ENCODE results near the gene COL25A1.

COL25A1 gene

DNA sequence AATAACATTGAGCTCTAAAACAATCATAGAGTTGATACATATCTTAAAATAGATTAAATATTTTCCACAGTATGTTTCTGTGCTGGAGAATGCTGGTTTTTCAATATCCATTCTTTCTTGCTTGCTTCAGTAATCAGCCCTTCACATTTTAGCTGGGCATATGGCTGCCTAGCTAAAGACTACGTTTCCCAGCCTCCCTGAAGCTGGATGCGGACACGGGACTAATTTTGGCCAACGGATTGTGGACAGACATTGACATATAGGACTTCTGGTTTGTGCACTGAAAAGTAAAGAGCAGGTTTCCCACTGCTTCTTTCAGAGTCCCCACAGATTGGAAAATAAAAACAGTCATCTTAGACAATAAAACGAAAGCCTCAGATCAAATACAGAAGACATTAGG, 97.3 kb downstream of the COL25A1 start:
- Histone ChIP-seq H3K4me1 (ENCODE audit: control insufficient read depth in 1 of 2, insufficient read depth in 2 of 2, low read length in 2 of 2) (no peaks in the 10 kb centered on the region), H3K9me3 (ENCODE audit: control insufficient read depth in 1 of 2, low read length in 2 of 2) (no peaks in the 10 kb centered on the region), H3K9ac (ENCODE audit: low read depth in 1 of 2, low read length in 2 of 2) (no peak overlapping the region), H3K36me3 (ENCODE audit: control insufficient read depth in 1 of 2, insufficient read depth in 2 of 2, low read length in 2 of 2) (no peaks in the 10 kb centered on the region), H3K27me3 (ENCODE audit: control insufficient read depth in 1 of 2, insufficient read depth in 2 of 2, low read length in 2 of 2) (no peaks in the 10 kb centered on the region), H3K4me3 (ENCODE audit: low read depth in 1 of 2, low read length in 2 of 2) (no peak overlapping the region), H3K27ac (ENCODE audit: low read depth, low read length) (no peak overlapping the region)

DNA sequence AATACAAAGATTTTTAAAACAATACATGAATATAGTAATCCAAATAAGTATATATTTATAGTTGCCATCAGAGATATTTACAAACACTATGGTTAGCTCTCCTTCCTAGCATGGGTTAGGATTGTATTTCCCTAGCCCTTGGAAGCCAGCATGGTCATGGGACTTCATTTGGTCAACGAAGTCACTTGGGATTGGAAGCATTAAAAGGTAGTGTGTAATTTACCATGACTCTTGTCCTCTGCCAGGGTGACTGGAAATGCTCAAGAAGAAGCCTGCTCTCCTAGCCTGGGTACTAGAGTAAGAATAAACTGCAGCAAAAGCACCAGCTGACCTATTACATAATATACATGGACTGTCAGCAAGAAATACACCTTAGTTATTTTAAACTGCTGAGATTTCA, 102.9 kb downstream of the COL25A1 start:
- no peak overlapping the region for H3K27ac ChIP-seq (ENCODE audit: low read depth, low read length)
- no peak overlapping the region for H3K4me3 ChIP-seq (ENCODE audit: low read depth in 1 of 2, low read length in 2 of 2)
- no peak overlapping the region for H3K9ac ChIP-seq (ENCODE audit: low read depth in 1 of 2, low read length in 2 of 2)
- H3K4me1 ChIP-seq (ENCODE audit: control insufficient read depth in 1 of 2, insufficient read depth in 2 of 2, low read length in 2 of 2) = no peaks in the 10 kb centered on the region
- H3K9me3 ChIP-seq (ENCODE audit: control insufficient read depth in 1 of 2, low read length in 2 of 2) = no peaks in the 10 kb centered on the region
- H3K27me3 ChIP-seq (ENCODE audit: control insufficient read depth in 1 of 2, insufficient read depth in 2 of 2, low read length in 2 of 2) = no peaks in the 10 kb centered on the region
- H3K36me3 ChIP-seq (ENCODE audit: control insufficient read depth in 1 of 2, insufficient read depth in 2 of 2, low read length in 2 of 2) = no peaks in the 10 kb centered on the region

DNA sequence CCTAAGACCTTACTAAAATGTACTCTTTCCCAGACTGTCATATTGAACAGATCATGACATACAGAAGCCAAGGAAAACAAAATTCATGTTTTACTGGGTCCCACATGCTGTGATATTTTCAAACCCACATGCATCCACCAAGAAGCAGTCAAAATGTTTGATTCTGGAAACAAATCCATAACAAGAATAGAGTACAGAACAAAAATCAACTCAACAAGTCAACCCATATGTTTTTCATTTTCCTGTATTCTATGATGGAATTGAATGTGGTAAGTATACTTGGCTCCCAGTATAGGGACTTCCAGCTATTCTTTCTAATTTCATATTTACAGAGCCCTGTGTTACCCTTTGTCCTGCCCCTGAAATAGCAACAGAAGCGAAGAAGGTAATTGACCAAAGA, 106.8 kb downstream of the COL25A1 start:
- Histone ChIP-seq H3K4me1 (ENCODE audit: control insufficient read depth in 1 of 2, insufficient read depth in 2 of 2, low read length in 2 of 2) (no peaks in the 10 kb centered on the region), H3K27me3 (ENCODE audit: control insufficient read depth in 1 of 2, insufficient read depth in 2 of 2, low read length in 2 of 2) (no peaks in the 10 kb centered on the region), H3K36me3 (ENCODE audit: control insufficient read depth in 1 of 2, insufficient read depth in 2 of 2, low read length in 2 of 2) (no peaks in the 10 kb centered on the region), H3K27ac (ENCODE audit: low read depth, low read length) (no peak overlapping the region), H3K9ac (ENCODE audit: low read depth in 1 of 2, low read length in 2 of 2) (no peak overlapping the region), H3K4me3 (ENCODE audit: low read depth in 1 of 2, low read length in 2 of 2) (no peak overlapping the region), H3K9me3 (ENCODE audit: control insufficient read depth in 1 of 2, low read length in 2 of 2) (no peaks in the 10 kb centered on the region)

DNA sequence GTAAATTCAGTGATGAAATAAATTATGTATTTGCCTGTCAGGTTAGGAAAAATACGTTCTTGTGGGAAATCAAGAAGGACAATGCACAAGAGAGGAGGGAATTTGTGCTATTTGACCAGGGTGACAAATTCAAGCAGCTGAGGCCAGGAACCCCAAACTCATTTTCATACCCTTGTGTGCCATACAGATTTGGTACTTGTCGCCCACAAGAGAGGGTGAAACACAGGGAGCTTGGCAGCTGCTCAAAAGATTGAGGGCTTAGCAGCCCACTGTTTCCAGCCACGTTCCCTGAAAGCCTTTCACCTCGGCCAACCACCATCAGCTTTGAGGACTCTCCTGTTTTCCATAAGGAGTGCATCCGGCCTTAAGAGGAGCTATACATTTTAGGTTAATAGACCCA, 111.2 kb downstream of the COL25A1 start:
- H3K36me3 ChIP-seq (ENCODE audit: control insufficient read depth in 1 of 2, insufficient read depth in 2 of 2, low read length in 2 of 2) = no peaks in the 10 kb centered on the region
- H3K27me3 ChIP-seq (ENCODE audit: control insufficient read depth in 1 of 2, insufficient read depth in 2 of 2, low read length in 2 of 2) = no peaks in the 10 kb centered on the region
- no peak overlapping the region for H3K4me3 ChIP-seq (ENCODE audit: low read depth in 1 of 2, low read length in 2 of 2)
- no peak overlapping the region for H3K27ac ChIP-seq (ENCODE audit: low read depth, low read length)
- no peaks in the 10 kb centered on the region for H3K9me3 ChIP-seq (ENCODE audit: control insufficient read depth in 1 of 2, low read length in 2 of 2)
- H3K4me1 ChIP-seq (ENCODE audit: control insufficient read depth in 1 of 2, insufficient read depth in 2 of 2, low read length in 2 of 2) = no peaks in the 10 kb centered on the region
- H3K9ac ChIP-seq (ENCODE audit: low read depth in 1 of 2, low read length in 2 of 2) = no peak overlapping the region

DNA sequence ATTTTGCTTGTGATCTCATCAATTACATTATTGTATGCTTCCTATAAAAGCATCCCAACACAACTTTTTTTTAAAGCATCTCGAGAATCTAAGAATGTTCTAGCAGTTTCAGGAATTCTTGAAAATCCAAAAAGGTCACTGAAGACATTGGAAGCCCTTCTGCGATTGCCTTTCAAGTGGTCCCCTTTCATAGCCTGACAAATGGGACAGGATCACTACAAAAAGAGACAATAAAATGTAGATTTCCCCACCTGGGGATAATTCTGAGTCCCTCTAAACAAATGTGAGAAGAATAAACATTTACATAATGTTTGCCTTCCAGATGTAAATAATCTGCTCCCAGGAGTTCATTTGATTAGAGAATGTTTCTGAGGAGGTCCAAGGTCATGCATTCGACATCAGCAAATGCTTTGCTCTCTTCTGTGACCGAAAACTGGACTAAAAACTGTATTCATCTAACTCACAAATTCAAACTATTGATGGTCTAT, 116.0 kb downstream of the COL25A1 start:
- Histone ChIP-seq H3K27ac (ENCODE audit: low read depth, low read length) (no peak overlapping the region), H3K4me1 (ENCODE audit: control insufficient read depth in 1 of 2, insufficient read depth in 2 of 2, low read length in 2 of 2) (no peaks in the 10 kb centered on the region), H3K9me3 (ENCODE audit: control insufficient read depth in 1 of 2, low read length in 2 of 2) (no peaks in the 10 kb centered on the region), H3K36me3 (ENCODE audit: control insufficient read depth in 1 of 2, insufficient read depth in 2 of 2, low read length in 2 of 2) (no peaks in the 10 kb centered on the region), H3K4me3 (ENCODE audit: low read depth in 1 of 2, low read length in 2 of 2) (no peak overlapping the region), H3K27me3 (ENCODE audit: control insufficient read depth in 1 of 2, insufficient read depth in 2 of 2, low read length in 2 of 2) (no peaks in the 10 kb centered on the region), H3K9ac (ENCODE audit: low read depth in 1 of 2, low read length in 2 of 2) (no peak overlapping the region)

DNA sequence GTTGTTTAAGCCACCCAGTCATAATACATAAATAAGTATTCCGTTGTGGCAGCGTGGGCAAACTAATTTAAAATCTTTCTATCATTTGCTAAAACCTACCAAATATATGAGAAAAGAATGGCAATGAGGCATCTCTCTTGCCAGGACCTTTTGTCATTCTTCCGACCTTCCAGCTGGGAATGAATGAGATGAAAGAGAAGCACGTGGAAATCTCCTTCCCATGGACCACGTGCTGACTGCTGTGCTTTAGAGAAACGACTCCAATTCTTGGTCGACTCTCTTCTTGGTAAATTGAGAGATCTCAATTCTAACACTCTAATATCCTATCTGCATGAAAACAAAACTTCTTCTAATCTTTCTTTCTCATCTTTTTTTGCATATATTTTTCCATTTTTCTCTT, 116.5 kb downstream of the COL25A1 start:
- no peaks in the 10 kb centered on the region for H3K36me3 ChIP-seq (ENCODE audit: control insufficient read depth in 1 of 2, insufficient read depth in 2 of 2, low read length in 2 of 2)
- H3K27ac ChIP-seq (ENCODE audit: low read depth, low read length) = no peak overlapping the region
- H3K4me1 ChIP-seq (ENCODE audit: control insufficient read depth in 1 of 2, insufficient read depth in 2 of 2, low read length in 2 of 2) = no peaks in the 10 kb centered on the region
- H3K4me3 ChIP-seq (ENCODE audit: low read depth in 1 of 2, low read length in 2 of 2) = no peak overlapping the region
- no peaks in the 10 kb centered on the region for H3K9me3 ChIP-seq (ENCODE audit: control insufficient read depth in 1 of 2, low read length in 2 of 2)
- no peak overlapping the region for H3K9ac ChIP-seq (ENCODE audit: low read depth in 1 of 2, low read length in 2 of 2)
- no peaks in the 10 kb centered on the region for H3K27me3 ChIP-seq (ENCODE audit: control insufficient read depth in 1 of 2, insufficient read depth in 2 of 2, low read length in 2 of 2)

DNA sequence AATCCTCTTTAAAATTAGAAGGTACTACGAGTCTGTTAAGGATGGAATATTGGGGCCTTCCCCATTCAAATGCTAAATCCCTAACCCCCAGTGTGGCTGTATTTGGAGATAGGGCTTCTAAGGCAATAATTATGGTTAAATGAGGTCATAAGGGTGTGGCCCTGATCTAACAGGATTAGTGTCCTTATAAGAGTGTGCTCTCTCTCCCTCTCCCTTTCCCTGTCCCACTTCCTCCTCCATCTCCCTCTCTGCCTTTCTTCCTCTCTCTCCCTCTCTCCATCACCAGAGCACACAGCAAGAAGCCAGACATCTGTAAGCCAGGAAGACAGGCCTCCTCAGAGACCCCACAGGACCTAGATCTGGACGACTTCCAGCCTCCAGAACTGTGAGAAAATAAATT, 116.9 kb downstream of the COL25A1 start:
- H3K27me3 ChIP-seq (ENCODE audit: control insufficient read depth in 1 of 2, insufficient read depth in 2 of 2, low read length in 2 of 2) = no peaks in the 10 kb centered on the region
- H3K36me3 ChIP-seq (ENCODE audit: control insufficient read depth in 1 of 2, insufficient read depth in 2 of 2, low read length in 2 of 2) = no peaks in the 10 kb centered on the region
- no peak overlapping the region for H3K4me3 ChIP-seq (ENCODE audit: low read depth in 1 of 2, low read length in 2 of 2)
- H3K9ac ChIP-seq (ENCODE audit: low read depth in 1 of 2, low read length in 2 of 2) = no peak overlapping the region
- H3K4me1 ChIP-seq (ENCODE audit: control insufficient read depth in 1 of 2, insufficient read depth in 2 of 2, low read length in 2 of 2) = no peaks in the 10 kb centered on the region
- H3K27ac ChIP-seq (ENCODE audit: low read depth, low read length) = no peak overlapping the region
- H3K9me3 ChIP-seq (ENCODE audit: control insufficient read depth in 1 of 2, low read length in 2 of 2) = no peaks in the 10 kb centered on the region

DNA sequence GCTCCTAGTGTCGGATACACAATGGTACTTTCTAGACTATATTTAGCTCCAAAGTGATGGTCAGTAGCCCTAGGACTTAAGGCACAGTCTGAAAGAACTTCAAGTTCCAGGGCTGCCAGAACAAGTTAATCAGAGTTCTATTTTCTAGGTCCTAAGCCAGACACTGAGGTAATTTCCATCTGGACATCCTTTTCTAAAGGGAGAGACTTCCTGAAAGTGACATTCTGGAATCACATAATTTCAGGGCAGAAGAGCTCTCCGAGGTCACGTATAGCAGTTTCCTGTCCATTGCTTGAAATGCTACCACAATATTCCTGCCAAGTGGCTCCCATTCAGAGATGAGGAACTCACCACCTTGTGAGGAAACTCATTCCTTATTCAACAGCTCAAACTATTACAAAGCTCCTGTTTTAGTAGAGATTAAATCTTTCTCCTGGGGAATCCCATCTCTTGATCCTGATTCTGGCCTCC, 117.9 kb downstream of the COL25A1 start:
- no peak overlapping the region for H3K4me3 ChIP-seq (ENCODE audit: low read depth in 1 of 2, low read length in 2 of 2)
- no peaks in the 10 kb centered on the region for H3K9me3 ChIP-seq (ENCODE audit: control insufficient read depth in 1 of 2, low read length in 2 of 2)
- no peaks in the 10 kb centered on the region for H3K4me1 ChIP-seq (ENCODE audit: control insufficient read depth in 1 of 2, insufficient read depth in 2 of 2, low read length in 2 of 2)
- H3K27me3 ChIP-seq (ENCODE audit: control insufficient read depth in 1 of 2, insufficient read depth in 2 of 2, low read length in 2 of 2) = no peaks in the 10 kb centered on the region
- H3K36me3 ChIP-seq (ENCODE audit: control insufficient read depth in 1 of 2, insufficient read depth in 2 of 2, low read length in 2 of 2) = no peaks in the 10 kb centered on the region
- no peak overlapping the region for H3K27ac ChIP-seq (ENCODE audit: low read depth, low read length)
- no peak overlapping the region for H3K9ac ChIP-seq (ENCODE audit: low read depth in 1 of 2, low read length in 2 of 2)

DNA sequence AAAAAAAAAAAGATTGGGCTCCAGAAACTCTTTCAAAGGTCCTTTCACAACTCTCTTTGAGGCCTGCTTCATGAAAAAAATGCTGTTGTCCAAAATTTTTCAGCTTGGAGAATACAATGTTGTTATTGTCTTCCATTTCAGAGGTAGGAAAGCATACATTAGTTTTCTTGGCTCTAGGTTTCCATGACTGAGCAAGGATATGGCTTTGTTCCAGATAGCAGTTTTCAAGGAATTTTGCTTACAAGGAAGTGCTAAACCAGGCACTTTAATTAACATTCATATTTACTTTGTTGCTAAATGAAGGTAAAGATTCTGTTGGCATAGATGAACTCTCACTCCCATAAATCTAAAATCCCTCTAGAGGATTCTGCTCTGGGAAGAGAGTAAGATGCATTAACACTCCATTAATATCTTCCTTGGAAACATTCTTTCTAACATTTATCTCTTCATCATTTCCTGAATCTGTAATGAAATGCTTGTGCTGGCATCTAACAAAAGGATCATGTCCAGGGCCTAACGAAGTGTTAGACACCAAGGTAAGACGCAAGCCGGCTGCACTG, 118.4 kb downstream of the COL25A1 start:
- H3K27me3 ChIP-seq (ENCODE audit: control insufficient read depth in 1 of 2, insufficient read depth in 2 of 2, low read length in 2 of 2) = no peaks in the 10 kb centered on the region
- no peaks in the 10 kb centered on the region for H3K4me1 ChIP-seq (ENCODE audit: control insufficient read depth in 1 of 2, insufficient read depth in 2 of 2, low read length in 2 of 2)
- H3K4me3 ChIP-seq (ENCODE audit: low read depth in 1 of 2, low read length in 2 of 2) = no peak overlapping the region
- no peaks in the 10 kb centered on the region for H3K36me3 ChIP-seq (ENCODE audit: control insufficient read depth in 1 of 2, insufficient read depth in 2 of 2, low read length in 2 of 2)
- no peak overlapping the region for H3K9ac ChIP-seq (ENCODE audit: low read depth in 1 of 2, low read length in 2 of 2)
- no peak overlapping the region for H3K27ac ChIP-seq (ENCODE audit: low read depth, low read length)
- H3K9me3 ChIP-seq (ENCODE audit: control insufficient read depth in 1 of 2, low read length in 2 of 2) = no peaks in the 10 kb centered on the region

DNA sequence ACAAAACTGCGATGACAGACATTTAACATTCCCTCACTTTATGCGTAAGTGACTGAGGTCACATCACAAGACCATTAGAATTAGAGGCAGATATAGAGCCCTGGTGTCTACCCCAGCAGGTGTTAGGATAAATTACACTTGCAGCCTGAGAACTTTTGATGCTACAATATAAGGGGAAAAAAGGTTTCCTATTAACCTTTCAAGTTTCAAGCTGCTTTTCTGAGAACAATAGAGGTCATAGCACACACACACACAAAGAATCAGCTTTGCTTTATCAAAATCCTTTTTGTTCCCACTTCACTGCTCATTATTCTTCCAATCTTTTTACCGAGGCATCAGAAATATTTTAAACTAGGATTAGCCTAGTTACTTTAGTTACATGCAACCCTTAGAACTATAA, 119.8 kb downstream of the COL25A1 start:
- Histone ChIP-seq H3K27me3 (ENCODE audit: control insufficient read depth in 1 of 2, insufficient read depth in 2 of 2, low read length in 2 of 2) (no peaks in the 10 kb centered on the region), H3K4me1 (ENCODE audit: control insufficient read depth in 1 of 2, insufficient read depth in 2 of 2, low read length in 2 of 2) (no peaks in the 10 kb centered on the region), H3K4me3 (ENCODE audit: low read depth in 1 of 2, low read length in 2 of 2) (no peak overlapping the region), H3K9ac (ENCODE audit: low read depth in 1 of 2, low read length in 2 of 2) (no peak overlapping the region), H3K27ac (ENCODE audit: low read depth, low read length) (no peak overlapping the region), H3K36me3 (ENCODE audit: control insufficient read depth in 1 of 2, insufficient read depth in 2 of 2, low read length in 2 of 2) (no peaks in the 10 kb centered on the region), H3K9me3 (ENCODE audit: control insufficient read depth in 1 of 2, low read length in 2 of 2) (no peaks in the 10 kb centered on the region)

DNA sequence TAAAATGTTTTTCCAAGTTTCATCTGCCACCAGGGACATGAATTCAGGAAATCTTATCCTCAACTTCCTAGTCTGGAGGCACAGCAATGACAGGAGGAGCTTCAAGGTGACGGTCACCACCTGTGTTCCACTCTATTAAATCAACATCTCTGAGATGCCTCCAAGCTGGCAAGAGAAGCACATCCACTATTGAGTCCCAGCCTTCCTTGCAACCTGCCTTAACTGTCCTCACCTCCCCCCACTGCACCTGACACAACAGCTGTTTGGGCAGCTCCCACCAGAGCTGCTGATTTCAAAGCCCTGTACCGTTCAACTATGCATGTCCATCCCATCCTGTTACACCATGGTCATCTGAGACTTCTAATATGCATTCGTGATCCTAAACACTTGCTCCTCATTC, 123.4 kb downstream of the COL25A1 start:
- no peaks in the 10 kb centered on the region for H3K4me1 ChIP-seq (ENCODE audit: control insufficient read depth in 1 of 2, insufficient read depth in 2 of 2, low read length in 2 of 2)
- no peaks in the 10 kb centered on the region for H3K9me3 ChIP-seq (ENCODE audit: control insufficient read depth in 1 of 2, low read length in 2 of 2)
- no peaks in the 10 kb centered on the region for H3K36me3 ChIP-seq (ENCODE audit: control insufficient read depth in 1 of 2, insufficient read depth in 2 of 2, low read length in 2 of 2)
- H3K9ac ChIP-seq (ENCODE audit: low read depth in 1 of 2, low read length in 2 of 2) = no peak overlapping the region
- H3K27ac ChIP-seq (ENCODE audit: low read depth, low read length) = no peak overlapping the region
- H3K4me3 ChIP-seq (ENCODE audit: low read depth in 1 of 2, low read length in 2 of 2) = no peak overlapping the region
- no peaks in the 10 kb centered on the region for H3K27me3 ChIP-seq (ENCODE audit: control insufficient read depth in 1 of 2, insufficient read depth in 2 of 2, low read length in 2 of 2)
